PC-9 (cell line): ENCODE results near the gene EPB41L4B.

ENCODE experiments used
- CTCF ChIP-seq: fragments of 200-600 bp; sonication (generic); conservative IDR thresholded peaks from 2 replicates; pipeline ENCODE4 v1.6.1; 2017; ENCODE audit warnings: mixed run types, antibody characterized with exemption, mild to moderate bottlenecking, moderate library complexity
- EZH2 ChIP-seq: fragments of 200-600 bp; sonication (generic); IDR thresholded peaks from 2 replicates; pipeline ENCODE4 v1.8.0; 2017; ENCODE audit warnings: antibody characterized with exemption, low read depth

GRCh38 chr9:109295221-109296130 lies 25.4 kb downstream of the EPB41L4B start:
- TF ChIP-seq CTCF (no peak), EZH2 (no peak)
